Measurements from ENCODE around the gene SLC30A10.
"Not testable (repeated sequence)": the region's sequence is repeated elsewhere in the genome, so short reads cannot be mapped to it uniquely, and the experiment has no call there.

Gene SLC30A10

DNA sequence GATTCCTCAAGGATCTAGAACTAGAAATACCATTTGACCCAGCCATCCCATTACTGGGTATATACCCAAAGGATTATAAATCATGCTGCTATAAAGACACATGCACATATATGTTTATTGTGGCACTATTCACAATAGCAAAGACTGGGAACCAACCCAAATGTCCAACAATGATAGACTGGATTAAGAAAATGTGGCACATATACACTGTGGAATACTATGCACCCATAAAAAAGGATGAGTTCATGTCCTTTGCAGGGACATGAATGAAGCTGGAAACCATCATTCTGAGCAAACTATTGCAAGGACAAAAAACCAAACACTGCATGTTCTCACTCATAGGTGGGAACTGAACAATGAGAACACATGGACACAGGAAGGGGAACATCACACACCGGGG, 36.1 kb downstream of the SLC30A10 start:
- not testable (repeated sequence) for H3K27ac ChIP-seq (ENCODE audit: low read depth, low read length); H3K4me1 ChIP-seq (ENCODE audit: control insufficient read depth, insufficient read depth, low read length, unreplicated experiment); H3K4me3 ChIP-seq (ENCODE audit: low read depth, low read length); H3K36me3 ChIP-seq (ENCODE audit: insufficient read depth, low read length); H3K79me2 ChIP-seq (ENCODE audit: control insufficient read depth, insufficient read depth, low read length, unreplicated experiment); H2AFZ ChIP-seq (ENCODE audit: low read length, unreplicated experiment)
- H3K27me3 ChIP-seq (ENCODE audit: insufficient read depth, low read length), result peaks cover 31% of the 10 kb centered on the region

GRCh38 chr1:219891846-219892245, 36.5 kb downstream of the SLC30A10 start:
- H3K79me2 ChIP-seq (ENCODE audit: control insufficient read depth, insufficient read depth, low read length, unreplicated experiment); H3K4me1 ChIP-seq (ENCODE audit: control insufficient read depth, insufficient read depth, low read length, unreplicated experiment); H3K27ac ChIP-seq (ENCODE audit: low read depth, low read length); H2AFZ ChIP-seq (ENCODE audit: low read length, unreplicated experiment); H3K4me3 ChIP-seq (ENCODE audit: low read depth, low read length); H3K36me3 ChIP-seq (ENCODE audit: insufficient read depth, low read length): not testable (repeated sequence)
- peaks cover 30% of the 10 kb centered on the region for H3K27me3 ChIP-seq (ENCODE audit: insufficient read depth, low read length)

GRCh38 chr1:219888667-219889066, 39.7 kb downstream of the SLC30A10 start:
- not testable (repeated sequence) for H3K36me3 ChIP-seq (ENCODE audit: insufficient read depth, low read length); H2AFZ ChIP-seq (ENCODE audit: low read length, unreplicated experiment); H3K4me1 ChIP-seq (ENCODE audit: control insufficient read depth, insufficient read depth, low read length, unreplicated experiment); H3K4me3 ChIP-seq (ENCODE audit: low read depth, low read length); H3K79me2 ChIP-seq (ENCODE audit: control insufficient read depth, insufficient read depth, low read length, unreplicated experiment); H3K27ac ChIP-seq (ENCODE audit: low read depth, low read length)
- H3K27me3 ChIP-seq (ENCODE audit: insufficient read depth, low read length), result peaks cover 30% of the 10 kb centered on the region

DNA sequence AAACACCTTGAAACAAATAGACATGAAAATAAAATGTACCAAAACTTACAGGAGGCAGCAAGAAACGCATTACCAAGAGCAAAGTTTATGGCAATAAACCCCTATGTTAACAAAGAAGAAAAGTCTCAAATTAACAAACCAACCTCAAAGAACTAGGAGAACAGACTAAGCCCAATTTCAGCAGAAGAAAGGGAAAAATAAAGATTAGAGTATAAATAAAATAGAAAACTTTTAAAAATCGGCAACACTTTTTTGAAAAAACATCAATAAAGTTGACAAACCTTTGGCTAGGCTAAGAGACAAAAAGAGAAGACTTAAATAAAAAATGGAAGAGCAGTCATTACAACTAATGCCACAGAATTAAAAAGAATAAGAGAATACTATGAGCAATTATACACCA, 42.7 kb downstream of the SLC30A10 start:
- Histone ChIP-seq H3K36me3 (ENCODE audit: insufficient read depth, low read length) (no peaks in the 10 kb centered on the region), H2AFZ (ENCODE audit: low read length, unreplicated experiment) (no peak overlapping the region), H3K4me3 (ENCODE audit: low read depth, low read length) (no peak overlapping the region), H3K79me2 (ENCODE audit: control insufficient read depth, insufficient read depth, low read length, unreplicated experiment) (no peaks in the 10 kb centered on the region), H3K4me1 (ENCODE audit: control insufficient read depth, insufficient read depth, low read length, unreplicated experiment) (no peaks in the 10 kb centered on the region), H3K27me3 (ENCODE audit: insufficient read depth, low read length) (peaks cover 53% of the 10 kb centered on the region), H3K27ac (ENCODE audit: low read depth, low read length) (no peak overlapping the region)

GRCh38 chr1:219883400-219884332, 44.7 kb downstream of the SLC30A10 start:
- H3K4me3 ChIP-seq (ENCODE audit: low read depth, low read length), result no peak overlapping the region
- H3K79me2 ChIP-seq (ENCODE audit: control insufficient read depth, insufficient read depth, low read length, unreplicated experiment), result no peaks in the 10 kb centered on the region
- H3K27ac ChIP-seq (ENCODE audit: low read depth, low read length), result no peak overlapping the region
- no peaks in the 10 kb centered on the region for H3K36me3 ChIP-seq (ENCODE audit: insufficient read depth, low read length)
- no peak overlapping the region for H2AFZ ChIP-seq (ENCODE audit: low read length, unreplicated experiment)
- no peaks in the 10 kb centered on the region for H3K4me1 ChIP-seq (ENCODE audit: control insufficient read depth, insufficient read depth, low read length, unreplicated experiment)
- H3K27me3 ChIP-seq (ENCODE audit: insufficient read depth, low read length), result peaks cover 68% of the 10 kb centered on the region

- Histone ChIP-seq H3K27me3 (ENCODE audit: insufficient read depth, low read length) (peaks cover 77% of the 10 kb centered on the region), H2AFZ (ENCODE audit: low read length, unreplicated experiment) (no peak overlapping the region), H3K36me3 (ENCODE audit: insufficient read depth, low read length) (no peaks in the 10 kb centered on the region), H3K4me1 (ENCODE audit: control insufficient read depth, insufficient read depth, low read length, unreplicated experiment) (no peaks in the 10 kb centered on the region), H3K27ac (ENCODE audit: low read depth, low read length) (no peak overlapping the region), H3K4me3 (ENCODE audit: low read depth, low read length) (no peak overlapping the region), H3K79me2 (ENCODE audit: control insufficient read depth, insufficient read depth, low read length, unreplicated experiment) (no peaks in the 10 kb centered on the region)
Measured at GRCh38 chr1:219882755-219883154, 45.6 kb downstream of the SLC30A10 start.

- Histone ChIP-seq H3K4me1 (ENCODE audit: control insufficient read depth, insufficient read depth, low read length, unreplicated experiment) (no peaks in the 10 kb centered on the region), H3K36me3 (ENCODE audit: insufficient read depth, low read length) (no peaks in the 10 kb centered on the region), H3K79me2 (ENCODE audit: control insufficient read depth, insufficient read depth, low read length, unreplicated experiment) (no peaks in the 10 kb centered on the region), H3K4me3 (ENCODE audit: low read depth, low read length) (no peak overlapping the region), H3K27ac (ENCODE audit: low read depth, low read length) (no peak overlapping the region), H3K27me3 (ENCODE audit: insufficient read depth, low read length) (peaks cover 80% of the 10 kb centered on the region), H2AFZ (ENCODE audit: low read length, unreplicated experiment) (no peak overlapping the region)
Measured at GRCh38 chr1:219882096-219882495, 46.3 kb downstream of the SLC30A10 start.

DNA sequence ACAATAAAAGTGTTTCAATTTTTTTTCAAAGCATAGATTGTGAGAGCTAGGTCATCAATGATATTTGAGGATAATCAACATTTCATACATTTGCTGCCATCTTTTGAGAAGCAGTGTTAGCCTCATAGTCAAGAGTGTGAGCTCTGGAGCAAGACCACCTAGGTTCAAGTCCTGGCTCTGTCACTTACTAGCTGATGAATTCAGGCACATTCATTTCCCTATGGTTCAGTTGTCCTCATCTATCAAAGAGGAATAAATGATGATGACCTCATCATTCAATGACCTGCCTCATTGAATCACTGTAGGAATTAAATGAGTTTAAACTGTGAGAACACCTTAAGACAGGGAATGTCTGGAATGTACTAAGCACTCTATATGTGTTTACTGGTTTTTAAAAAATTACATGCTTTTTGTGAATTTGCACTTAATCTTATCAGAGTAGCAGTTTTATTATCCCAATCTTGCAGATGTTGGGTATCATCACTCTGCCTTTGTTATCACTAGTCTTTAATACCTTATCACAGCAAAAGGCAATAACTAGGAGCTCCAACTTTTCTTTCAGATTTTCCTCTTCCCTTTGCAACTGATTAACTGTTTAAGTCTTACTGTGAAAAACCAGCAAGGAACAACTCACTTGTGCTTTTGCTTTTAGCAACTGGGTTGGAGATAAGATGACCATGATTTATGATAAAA, 47.4 kb downstream of the SLC30A10 start:
- Histone ChIP-seq H3K4me1 (ENCODE audit: control insufficient read depth, insufficient read depth, low read length, unreplicated experiment) (no peaks in the 10 kb centered on the region), H3K4me3 (ENCODE audit: low read depth, low read length) (no peak overlapping the region), H3K79me2 (ENCODE audit: control insufficient read depth, insufficient read depth, low read length, unreplicated experiment) (no peaks in the 10 kb centered on the region), H2AFZ (ENCODE audit: low read length, unreplicated experiment) (no peak overlapping the region), H3K27ac (ENCODE audit: low read depth, low read length) (no peak overlapping the region), H3K36me3 (ENCODE audit: insufficient read depth, low read length) (no peaks in the 10 kb centered on the region), H3K27me3 (ENCODE audit: insufficient read depth, low read length) (peaks cover 72% of the 10 kb centered on the region)

DNA sequence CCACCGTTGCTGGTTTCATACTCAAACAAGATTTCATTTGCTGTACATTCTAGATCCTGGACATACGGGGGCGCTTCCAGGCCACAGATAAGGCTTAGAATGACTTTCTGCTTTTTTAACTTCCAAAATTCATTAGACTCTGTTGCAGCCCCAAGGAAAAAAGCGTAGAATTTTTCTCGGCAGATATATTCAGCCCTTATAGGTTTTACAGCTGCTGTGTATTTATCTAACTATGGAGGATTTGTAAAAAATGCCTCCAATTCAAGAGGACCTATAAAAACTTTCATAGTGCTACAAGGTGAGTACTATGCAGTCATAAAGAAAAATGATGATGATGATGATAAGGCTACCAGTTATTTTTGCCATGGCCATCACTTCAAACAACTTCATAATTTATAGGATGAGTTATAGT, 51.6 kb downstream of the SLC30A10 start:
- Histone ChIP-seq H3K27ac (ENCODE audit: low read depth, low read length) (no peak overlapping the region), H3K36me3 (ENCODE audit: insufficient read depth, low read length) (no peaks in the 10 kb centered on the region), H2AFZ (ENCODE audit: low read length, unreplicated experiment) (no peak overlapping the region), H3K4me1 (ENCODE audit: control insufficient read depth, insufficient read depth, low read length, unreplicated experiment) (no peaks in the 10 kb centered on the region), H3K79me2 (ENCODE audit: control insufficient read depth, insufficient read depth, low read length, unreplicated experiment) (no peaks in the 10 kb centered on the region), H3K27me3 (ENCODE audit: insufficient read depth, low read length) (peaks cover 56% of the 10 kb centered on the region), H3K4me3 (ENCODE audit: low read depth, low read length) (no peak overlapping the region)

GRCh38 chr1:219875860-219876259, 52.5 kb downstream of the SLC30A10 start:
- Histone ChIP-seq H3K27me3 (ENCODE audit: insufficient read depth, low read length) (peaks cover 47% of the 10 kb centered on the region), H2AFZ (ENCODE audit: low read length, unreplicated experiment) (no peak overlapping the region), H3K79me2 (ENCODE audit: control insufficient read depth, insufficient read depth, low read length, unreplicated experiment) (no peaks in the 10 kb centered on the region), H3K27ac (ENCODE audit: low read depth, low read length) (no peak overlapping the region), H3K4me3 (ENCODE audit: low read depth, low read length) (no peak overlapping the region), H3K4me1 (ENCODE audit: control insufficient read depth, insufficient read depth, low read length, unreplicated experiment) (no peaks in the 10 kb centered on the region), H3K36me3 (ENCODE audit: insufficient read depth, low read length) (no peaks in the 10 kb centered on the region)

DNA sequence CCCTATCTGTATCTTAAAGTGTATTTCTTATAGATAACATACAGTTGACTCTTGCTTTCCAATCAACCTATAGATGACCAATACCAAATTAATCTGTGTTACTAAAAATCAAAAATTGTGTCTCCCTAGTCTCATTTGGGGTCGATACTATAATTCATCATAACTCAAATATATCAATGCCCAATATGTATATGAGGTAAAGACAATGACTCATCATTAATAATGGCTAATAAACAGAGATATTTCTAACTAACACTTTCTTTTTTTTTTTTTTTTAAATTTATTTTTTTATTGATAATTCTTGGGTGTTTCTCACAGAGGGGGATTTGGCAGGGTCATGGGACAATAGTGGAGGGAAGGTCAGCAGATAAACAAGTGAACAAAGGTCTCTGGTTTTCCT, 55.8 kb downstream of the SLC30A10 start:
- H3K79me2 ChIP-seq (ENCODE audit: control insufficient read depth, insufficient read depth, low read length, unreplicated experiment); H2AFZ ChIP-seq (ENCODE audit: low read length, unreplicated experiment); H3K4me3 ChIP-seq (ENCODE audit: low read depth, low read length); H3K36me3 ChIP-seq (ENCODE audit: insufficient read depth, low read length); H3K27ac ChIP-seq (ENCODE audit: low read depth, low read length); H3K4me1 ChIP-seq (ENCODE audit: control insufficient read depth, insufficient read depth, low read length, unreplicated experiment): not testable (repeated sequence)
- peaks cover 24% of the 10 kb centered on the region for H3K27me3 ChIP-seq (ENCODE audit: insufficient read depth, low read length)

Measured in ACC112 (cell line).